Endothelial cell of umbilical vein (primary cell): ENCODE results near the gene TSSC4. TPM values are rescaled to one million over a fixed set of nuclear protein-coding genes. Genes with fewer than 3 reads are reported as not detected.

Source experiments
- BruUV-seq: library from RNA; stranded (reverse); fragments of 400-500 nt; replicated peaks from 2 replicates; lab custom pipeline; 2021; lab: Mats Ljungman, UMichigan
- CTCF ChIA-PET: fragments of 300-600, 350-600 bp; sonication (Branson Sonifier 250); formaldehyde crosslinking; loops from one replicate; lab custom pipeline; 2021; ENCODE audit warnings: antibody characterized with exemption, inconsistent platforms; lab: Charles Lee
- POLR2A ChIA-PET: fragments of 300-600, 350-600 bp; sonication (Branson Sonifier 250); formaldehyde crosslinking; loops from one replicate; lab custom pipeline; 2021; ENCODE audit warnings: antibody characterized with exemption, inconsistent platforms; lab: Charles Lee
- DNase-seq: peaks from one replicate; pipeline ENCODE4 v3.0.0-alpha.2; 2011; ENCODE audit warnings: low read depth, low spot score
- FAIRE-seq: peaks from 2 replicates; lab custom pipeline; 2011; peaks lifted over from hg19 to GRCh38; lab: Jason Lieb, UNC
- H2AFZ ChIP-seq: 2 replicates; pipeline ENCODE4 v1.6.0; 2012; ENCODE audit warnings: low read depth, low read length, control low read depth, inconsistent platforms
- H3K27ac ChIP-seq: 2 replicates; pipeline ENCODE4 v1.5.1; 2011; ENCODE audit warnings: low read depth, mild to moderate bottlenecking, control low read depth, low read length, moderate library complexity; ENCODE audit not compliant: insufficient read depth
- H3K27me3 ChIP-seq, 2 experiments: 2 replicates each; pipeline versions ENCODE4 v1.6.0 to v1.6.1; 2011; ENCODE audit warnings: low read length in 2 of 2, mixed read lengths in 1 of 2; ENCODE audit not compliant: control insufficient read depth in 2 of 2, insufficient read depth in 2 of 2
- H3K36me3 ChIP-seq, 2 experiments: 2 replicates in 1 of 2; 3 replicates in 1 of 2; pipeline ENCODE4 v1.5.1; 2011; ENCODE audit warnings: low read length in 2 of 2, mild to moderate bottlenecking in 1 of 2, moderate library complexity in 1 of 2; ENCODE audit not compliant: control insufficient read depth in 2 of 2, insufficient read depth in 2 of 2; ENCODE audit errors: extremely low read depth in 1 of 2
- H3K4me1 ChIP-seq: 3 replicates; pipeline ENCODE4 v1.5.1; 2011; ENCODE audit warnings: mild to moderate bottlenecking, low read length; ENCODE audit not compliant: control insufficient read depth, insufficient read depth; ENCODE audit errors: extremely low read depth
- H3K4me2 ChIP-seq: 2 replicates; pipeline ENCODE4 v1.6.1; 2011; ENCODE audit warnings: low read length, control low read depth, mixed read lengths; ENCODE audit not compliant: insufficient read depth
- H3K4me3 ChIP-seq, 3 experiments: fragments of 200-600 bp in 1 of 3; sonication (generic), shearing (Covaris generic) in 1 of 3; replicated peaks in 1 of 3; 2 replicates each; pipeline ENCODE4 v1.5.1; 2011 to 2016; ENCODE audit warnings: control low read depth in 3 of 3, low read length in 3 of 3, mild to moderate bottlenecking in 2 of 3, inconsistent platforms in 1 of 3, low read depth in 1 of 3, moderate library complexity in 1 of 3; ENCODE audit not compliant: insufficient read depth in 1 of 3
- H3K79me2 ChIP-seq: 2 replicates; pipeline ENCODE4 v1.6.0; 2012; ENCODE audit warnings: low read length, inconsistent platforms; ENCODE audit not compliant: control insufficient read depth, insufficient read depth
- H3K9ac ChIP-seq: replicated peaks from 2 replicates; pipeline ENCODE3; 2011; ENCODE audit warnings: low read length, control low read depth; ENCODE audit not compliant: insufficient read depth; ENCODE audit errors: extremely low read depth
- H3K9me1 ChIP-seq: replicated peaks from 3 replicates; pipeline ENCODE4 v1.6.0; 2011; ENCODE audit warnings: mild to moderate bottlenecking, low read length; ENCODE audit not compliant: control insufficient read depth, insufficient read depth; ENCODE audit errors: extremely low read depth
- H3K9me3 ChIP-seq: replicated peaks from 2 replicates; pipeline ENCODE4 v1.5.1; 2012; ENCODE audit warnings: low read length, inconsistent platforms; ENCODE audit not compliant: control insufficient read depth, insufficient read depth
- H4K20me1 ChIP-seq: replicated peaks from 2 replicates; pipeline ENCODE3; 2011; ENCODE audit warnings: mild to moderate bottlenecking, low read length; ENCODE audit not compliant: control insufficient read depth, insufficient read depth; ENCODE audit errors: extremely low read depth
- EZH2 ChIP-seq: IDR thresholded peaks from 2 replicates; pipeline ENCODE4 v1.6.1; 2012; ENCODE audit warnings: borderline replicate concordance, low read depth, mild to moderate bottlenecking, moderate library complexity, low read length, inconsistent platforms; ENCODE audit not compliant: severe bottlenecking
- FOS ChIP-seq: IDR thresholded peaks from 2 replicates; pipeline ENCODE4 v1.6.1; 2011; ENCODE audit warnings: mild to moderate bottlenecking, low read length, moderate library complexity, borderline replicate concordance; ENCODE audit not compliant: insufficient read depth
- GATA2 ChIP-seq: IDR thresholded peaks from 2 replicates; pipeline ENCODE4 v1.7.0; 2011; ENCODE audit warnings: low read depth, mild to moderate bottlenecking, moderate library complexity, mixed read lengths, low read length; ENCODE audit not compliant: insufficient read length, insufficient read depth
- JUN ChIP-seq: IDR thresholded peaks from 2 replicates; pipeline ENCODE4 v1.6.1; 2011; ENCODE audit warnings: borderline replicate concordance, low read depth; ENCODE audit not compliant: insufficient read length, insufficient read depth
- MYC ChIP-seq: IDR thresholded peaks from one replicate; pipeline ENCODE4 v1.6.1; 2011; ENCODE audit warnings: mild to moderate bottlenecking, low read depth, low read length
- POLR2A ChIP-seq: IDR thresholded peaks from 2 replicates; pipeline ENCODE4 v1.6.1; 2012; ENCODE audit warnings: low read depth, mild to moderate bottlenecking, control low read depth, low read length
- POLR2AphosphoS5 ChIP-seq: IDR thresholded peaks from 2 replicates; pipeline ENCODE4 v1.6.1; 2012; ENCODE audit warnings: low read depth, mild to moderate bottlenecking, control low read depth, low read length, moderate library complexity; ENCODE audit not compliant: insufficient read depth
- dilution Hi-C: fragments of 300-500 bp; cut with MboI; formaldehyde crosslinking; loops from one replicate; pipeline ENCODE4 v1.15.0; 2019; ENCODE audit warnings: low sequenced_read_pairs; ENCODE audit not compliant: extremely low pct_ligation_motif_present
- intact Hi-C: fragments of 100-400 bp; cut with micrococcal nuclease; formaldehyde crosslinking; loops from one replicate; pipeline ENCODE4 v1.10.0; 2022
- polyA plus RNA-seq, 4 experiments: library from polyadenylated mRNA; depleted of rRNA in 3 of 4; stranded (reverse) in 3 of 4; unstranded in 1 of 4; fragments of >200 nt; gene quantifications; 2 replicates each; pipeline versions ENCODE4 v1.2.1 to v1.2.3, GENCODE V29; 2011 to 2012; ENCODE audit warnings: missing spikeins in 1 of 4
- total RNA-seq: library from RNA; stranded (reverse); gene quantifications from 2 replicates; pipeline ENCODE4 v1.2.3, GENCODE V29; 2021
- TF ChIP-seq, protein P1 (sequence below): IDR thresholded peaks from 2 replicates; pipeline ENCODE4 v1.6.1; 2011; ENCODE audit not compliant: insufficient read depth, insufficient read length
- TF ChIP-seq, protein P2 (sequence below), 2 donors: IDR thresholded peaks; 1 replicate in 1 of 2; 2 replicates in 1 of 2; pipeline ENCODE4 v1.5.1; 2011; ENCODE audit warnings: low read length in 2 of 2, mild to moderate bottlenecking in 2 of 2, moderate library complexity in 2 of 2, control low read depth in 1 of 2, inconsistent platforms in 1 of 2, low read depth in 1 of 2; ENCODE audit not compliant: insufficient read depth in 1 of 2; ENCODE audit errors: extremely low read depth in 1 of 2

Gene TSSC4
- total and polyA plus RNA-seq, 2 donors (not counting 3 experiments of a cell fraction or from before 2014, with no cell fraction given), result 42.7 to 59.6 TPM

DNA sequence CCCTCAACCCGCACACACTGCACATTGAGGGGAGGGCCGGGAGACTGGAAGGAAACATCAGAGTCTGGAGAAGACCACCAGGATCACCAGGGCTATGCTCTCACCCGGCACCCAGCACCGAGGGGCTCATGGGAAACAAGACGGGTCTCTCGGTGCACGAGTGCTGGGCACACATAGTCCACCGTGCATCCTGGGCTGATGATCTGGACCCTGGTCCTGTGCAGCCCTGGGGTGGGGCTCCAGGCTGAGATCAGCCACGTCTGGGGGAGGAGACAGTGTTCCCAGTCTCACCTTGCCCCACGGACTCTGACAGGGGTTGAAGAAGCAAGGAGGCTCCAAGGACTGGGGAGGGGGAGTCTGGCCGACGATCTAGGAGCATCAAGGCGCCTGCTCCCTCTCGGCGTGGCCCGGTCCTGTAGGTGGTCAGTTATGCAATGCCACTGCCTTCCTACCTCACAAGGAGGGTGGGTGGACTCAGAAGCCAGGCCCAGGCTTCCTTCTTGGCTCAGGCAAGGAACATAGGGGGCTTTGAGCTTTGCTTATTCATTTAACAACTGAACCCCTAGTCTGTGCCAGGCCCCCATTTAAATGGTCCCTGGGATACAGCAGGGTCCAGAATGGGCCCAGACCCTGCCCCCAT is 34.9 kb upstream of the TSSC4 start:
- no peaks in the 10 kb centered on the region for H3K36me3 ChIP-seq
- CTCF ChIA-PET, result no interaction called here
- H2AFZ ChIP-seq, result no peak overlapping the region
- no peaks in the 10 kb centered on the region for H3K4me1 ChIP-seq
- dilution Hi-C loops, result no loop called here
- TF ChIP-seq EZH2 (no peak), JUN (no peak), MYC (no peak), POLR2A (no peak), GATA2 (no peak), FOS (no peak), POLR2AphosphoS5 (no peak)
- TF ChIP-seq, protein P1, sequence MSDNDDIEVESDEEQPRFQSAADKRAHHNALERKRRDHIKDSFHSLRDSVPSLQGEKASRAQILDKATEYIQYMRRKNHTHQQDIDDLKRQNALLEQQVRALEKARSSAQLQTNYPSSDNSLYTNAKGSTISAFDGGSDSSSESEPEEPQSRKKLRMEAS, result no peak
- TF ChIP-seq, protein P2, sequence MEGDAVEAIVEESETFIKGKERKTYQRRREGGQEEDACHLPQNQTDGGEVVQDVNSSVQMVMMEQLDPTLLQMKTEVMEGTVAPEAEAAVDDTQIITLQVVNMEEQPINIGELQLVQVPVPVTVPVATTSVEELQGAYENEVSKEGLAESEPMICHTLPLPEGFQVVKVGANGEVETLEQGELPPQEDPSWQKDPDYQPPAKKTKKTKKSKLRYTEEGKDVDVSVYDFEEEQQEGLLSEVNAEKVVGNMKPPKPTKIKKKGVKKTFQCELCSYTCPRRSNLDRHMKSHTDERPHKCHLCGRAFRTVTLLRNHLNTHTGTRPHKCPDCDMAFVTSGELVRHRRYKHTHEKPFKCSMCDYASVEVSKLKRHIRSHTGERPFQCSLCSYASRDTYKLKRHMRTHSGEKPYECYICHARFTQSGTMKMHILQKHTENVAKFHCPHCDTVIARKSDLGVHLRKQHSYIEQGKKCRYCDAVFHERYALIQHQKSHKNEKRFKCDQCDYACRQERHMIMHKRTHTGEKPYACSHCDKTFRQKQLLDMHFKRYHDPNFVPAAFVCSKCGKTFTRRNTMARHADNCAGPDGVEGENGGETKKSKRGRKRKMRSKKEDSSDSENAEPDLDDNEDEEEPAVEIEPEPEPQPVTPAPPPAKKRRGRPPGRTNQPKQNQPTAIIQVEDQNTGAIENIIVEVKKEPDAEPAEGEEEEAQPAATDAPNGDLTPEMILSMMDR (IDR thresholded peaks at IDR 0.05; ENCODE audit: extremely low read depth in 1 of 2, insufficient read depth in 1 of 2, low read depth in 1 of 2, low read length in 2 of 2), result no peak
- no TSS peak for BruUV-seq
- no peaks in the 10 kb centered on the region for H3K9me1 ChIP-seq
- no peaks in the 10 kb centered on the region for H3K9me3 ChIP-seq
- no peak overlapping the region for H3K27ac ChIP-seq
- no peaks in the 10 kb centered on the region for H4K20me1 ChIP-seq
- no peaks in the 10 kb centered on the region for H3K79me2 ChIP-seq
- intact Hi-C loops, result no loop called here
- POLR2A ChIA-PET, result no interaction called here
- no peak overlapping the region for H3K4me2 ChIP-seq
- FAIRE-seq (no peak), DNase-seq (no peak)
- no peaks in the 10 kb centered on the region for H3K27me3 ChIP-seq
- no peak overlapping the region for H3K4me3 ChIP-seq
- H3K9ac ChIP-seq, result no peak overlapping the region
